Activated CD8-positive, alpha-beta T cell treated with anti-CD3 and anti-CD28 coated beads, Interleukin-2, amount 10 ng/mL, durations not matched to agents 7 days and 5 days (primary cell): ENCODE data around the gene TXNRD2. TPM values are rescaled to one million over a fixed set of nuclear protein-coding genes. Genes with fewer than 3 reads are reported as not detected.
"Not testable (repeated sequence)": the region's sequence is repeated elsewhere in the genome, so short reads cannot be mapped to it uniquely, and the experiment has no call there.

ENCODE experiments used
- ATAC-seq: fragments of 150-1000 bp; cut with Tn5 transposase; one replicate; pipeline ENCODE4 v1.10.0; 2021; ENCODE audit warnings: moderate library complexity
- CTCF ChIA-PET: fragments of 350-600 bp; sonication (Branson Sonifier 250); formaldehyde crosslinking; loops from one replicate; lab custom pipeline; 2021; ENCODE audit warnings: antibody characterized with exemption; lab: Charles Lee
- POLR2A ChIA-PET: fragments of 350-600 bp; sonication (Branson Sonifier 250); formaldehyde crosslinking; loops from one replicate; lab custom pipeline; 2021; ENCODE audit warnings: antibody characterized with exemption; lab: Charles Lee
- DNase-seq: peaks from one replicate; pipeline ENCODE4 v3.0.0-alpha.2; 2020
- H3K27ac Mint-ChIP-seq: one replicate; pipeline ENCODE4 v1.8.0; 2021; ENCODE audit warnings: mild to moderate bottlenecking, mixed read lengths
- H3K27me3 Mint-ChIP-seq: one replicate; pipeline ENCODE4 v1.8.0; 2021; ENCODE audit warnings: low read depth, mixed read lengths
- H3K36me3 Mint-ChIP-seq: one replicate; pipeline ENCODE4 v1.8.0; 2021; ENCODE audit warnings: low read depth, mixed read lengths
- H3K4me1 Mint-ChIP-seq: one replicate; pipeline ENCODE4 v1.8.0; 2021; ENCODE audit warnings: low read depth, mixed read lengths
- H3K4me3 Mint-ChIP-seq: one replicate; pipeline ENCODE4 v1.8.0; 2021; ENCODE audit warnings: mild to moderate bottlenecking, mixed read lengths
- H3K9me3 Mint-ChIP-seq: one replicate; pipeline ENCODE4 v1.8.0; 2022; ENCODE audit warnings: mixed read lengths; ENCODE audit not compliant: insufficient read depth
- total RNA-seq, 2 experiments: library from RNA; stranded (reverse); gene quantifications; one replicate each; pipeline ENCODE4 v1.2.3, GENCODE V29; 2021

Gene TXNRD2
- total RNA-seq, 2 experiments from 2014 or later, result 16.1 to 19.3 TPM

DNA sequence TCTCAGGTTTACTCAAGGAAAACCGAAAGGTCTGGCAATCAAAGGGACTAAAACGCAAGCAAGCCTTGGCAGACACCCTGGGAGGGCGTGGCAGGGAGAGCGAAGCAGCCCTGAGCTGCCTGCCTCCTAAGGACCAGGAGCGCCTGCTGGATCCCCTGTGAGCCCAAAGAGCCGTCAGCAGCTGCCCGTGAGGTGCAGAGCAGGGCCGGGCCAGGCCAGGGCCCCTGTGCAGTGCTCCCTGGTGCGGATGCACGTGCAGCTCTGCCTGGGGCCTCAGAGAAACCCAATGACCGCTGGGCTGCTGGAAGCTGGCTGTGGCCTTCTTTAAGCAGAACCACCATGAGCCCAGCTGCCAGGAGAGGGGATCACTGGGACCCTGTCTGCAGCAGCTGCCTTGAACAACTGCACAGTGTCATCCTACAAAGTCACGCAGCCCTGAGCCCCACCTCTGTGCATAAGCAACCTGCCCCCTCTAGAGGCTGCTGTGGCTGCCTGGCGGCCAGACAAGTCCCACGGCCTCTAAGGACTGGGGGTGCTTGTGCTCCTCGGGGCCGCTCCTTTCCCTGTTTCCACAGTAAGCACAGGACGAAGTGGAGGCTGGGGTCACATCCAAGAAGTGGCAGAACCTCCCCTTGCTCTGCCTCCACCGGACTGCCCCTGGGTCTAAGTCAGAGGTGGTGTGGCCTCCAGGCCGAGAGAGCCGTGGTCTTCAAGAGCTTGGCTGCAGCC is 29.2 kb downstream of the TXNRD2 start:
- ChIA-PET CTCF (interaction anchor here (0.7 to 4.8 kb wide), 4 partner anchors 13 to 239 kb away, joined by 3 to 115 read pairs (median 12); no protein-coding TSS in a partner anchor), POLR2A (no interaction called here)
- Mint-ChIP-seq H3K4me1 (no peaks in the 10 kb centered on the region), H3K4me3 (no peak overlapping the region), H3K27ac (no peak overlapping the region), H3K36me3 (peaks cover 19% of the 10 kb centered on the region), H3K27me3 (no peaks in the 10 kb centered on the region), H3K9me3 (no peaks in the 10 kb centered on the region)
- no peak for DNase-seq
- no peak for ATAC-seq

DNA sequence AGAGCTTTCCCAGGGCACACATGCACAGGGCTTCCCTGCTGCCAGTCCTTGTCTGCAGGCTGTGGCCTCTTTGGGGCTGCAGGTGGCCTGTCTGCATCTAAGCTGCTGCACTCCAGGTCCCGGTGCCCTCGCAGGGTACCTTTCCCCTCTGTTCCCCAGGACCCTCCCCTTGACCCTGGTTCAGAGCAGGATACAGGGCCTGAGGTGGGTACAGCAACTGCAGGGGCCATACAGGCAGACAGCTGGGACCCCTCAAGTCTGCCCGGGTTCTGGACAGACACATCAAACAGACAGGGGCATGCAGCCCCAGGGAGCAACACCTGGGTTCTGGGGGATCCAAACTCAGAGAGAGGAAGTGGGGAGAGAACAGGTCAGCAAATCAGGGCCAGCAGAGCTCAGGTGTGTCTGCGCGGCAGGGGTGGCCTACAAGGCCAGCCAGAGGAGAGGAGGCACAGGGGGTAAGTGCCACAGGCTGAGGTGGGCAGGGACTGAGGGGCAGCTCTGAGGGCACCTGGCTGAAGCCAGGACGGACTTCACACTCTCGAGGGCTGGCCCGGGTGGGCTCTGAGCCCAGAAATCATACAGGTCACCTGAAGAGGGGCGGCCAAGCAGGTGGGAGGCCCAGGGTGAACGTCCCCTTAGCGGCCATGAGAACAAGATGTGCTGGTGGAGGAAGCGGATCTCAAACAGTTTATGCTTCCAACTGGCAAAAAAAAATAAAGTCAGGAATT is 29.9 kb downstream of the TXNRD2 start:
- no peak for ATAC-seq
- DNase-seq, result no peak
- Mint-ChIP-seq H3K27ac (no peak overlapping the region), H3K36me3 (peaks cover 19% of the 10 kb centered on the region), H3K27me3 (no peaks in the 10 kb centered on the region), H3K9me3 (no peaks in the 10 kb centered on the region), H3K4me1 (no peaks in the 10 kb centered on the region), H3K4me3 (no peak overlapping the region)
- CTCF ChIA-PET, result interaction anchor here (0.7 to 4.8 kb wide), 6 partner anchors 15 to 238 kb away, joined by 4 to 115 read pairs (median 16); no protein-coding TSS in a partner anchor
- POLR2A ChIA-PET, result no interaction called here

DNA sequence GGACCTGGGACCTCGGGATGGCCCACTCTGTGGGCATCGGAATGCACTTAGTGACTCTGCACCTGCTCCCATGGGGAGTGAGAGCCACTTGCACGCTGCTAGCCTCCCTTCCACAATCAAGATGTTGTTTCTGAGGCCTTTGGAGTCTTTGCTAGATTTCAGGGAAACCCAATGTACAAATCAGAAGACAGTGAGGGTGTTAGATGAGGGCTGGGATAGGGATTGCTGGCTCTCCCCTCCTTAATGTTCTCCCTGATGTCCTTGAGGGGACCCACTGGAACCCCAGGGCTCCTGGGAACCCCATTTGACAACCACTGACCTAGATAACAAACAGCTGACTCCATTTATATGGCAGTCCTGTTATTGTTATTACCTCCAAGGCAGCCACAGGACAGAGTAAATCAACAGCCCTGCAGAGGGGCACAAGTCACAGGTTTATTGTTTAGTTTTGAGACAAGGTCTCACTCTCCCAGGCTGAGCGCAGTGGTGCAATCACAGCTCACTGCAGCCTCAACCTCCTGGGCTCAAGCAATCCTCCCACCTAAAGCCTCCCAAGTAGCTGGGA is 31.4 kb downstream of the TXNRD2 start:
- peaks cover 19% of the 10 kb centered on the region for H3K36me3 Mint-ChIP-seq

DNA sequence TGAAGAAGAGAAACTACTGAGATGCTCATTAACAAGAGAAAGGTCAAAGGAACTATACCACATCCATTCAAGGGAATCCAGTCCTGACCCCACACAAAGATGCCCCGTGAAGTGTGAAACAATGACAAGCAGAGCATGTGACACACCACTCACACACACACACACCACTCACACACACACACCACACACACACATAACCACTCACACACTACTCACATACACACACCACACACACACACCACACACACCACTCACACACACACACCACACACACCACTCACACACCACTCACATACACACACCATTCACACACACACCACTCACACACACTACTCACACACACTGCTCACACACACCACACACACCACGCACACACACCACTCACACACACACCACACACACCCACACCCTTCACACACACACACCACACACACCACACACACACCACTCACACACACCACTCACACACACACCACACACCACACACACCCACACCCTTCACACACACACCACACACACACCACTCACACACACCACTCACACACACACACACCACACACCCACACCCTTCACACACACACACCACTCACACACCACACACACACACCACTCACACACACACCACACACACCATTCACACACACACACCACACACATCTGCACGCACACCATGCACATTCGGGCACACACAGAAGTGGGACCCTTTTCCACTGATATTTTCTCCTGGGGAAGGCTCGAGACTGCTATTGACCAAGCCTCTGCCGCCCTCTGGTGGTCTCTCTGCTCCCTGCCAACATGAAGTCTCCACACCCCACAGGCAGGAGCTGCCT is 32.1 kb downstream of the TXNRD2 start:
- H3K4me1 Mint-ChIP-seq, result no peaks in the 10 kb centered on the region
- no peak overlapping the region for H3K4me3 Mint-ChIP-seq
- POLR2A ChIA-PET, result interaction anchor here (1.0 kb wide), 1 partner anchor 66 kb away, joined by 3 read pairs; no protein-coding TSS in a partner anchor
- H3K27ac Mint-ChIP-seq, result peak overlapping the region; percentile 12
- no peaks in the 10 kb centered on the region for H3K9me3 Mint-ChIP-seq
- DNase-seq, result peak; percentile 88
- peak; percentile 87 for ATAC-seq
- peaks cover 16% of the 10 kb centered on the region for H3K36me3 Mint-ChIP-seq
- no peaks in the 10 kb centered on the region for H3K27me3 Mint-ChIP-seq
- CTCF ChIA-PET, result interaction anchor here (0.5 to 4.8 kb wide), 32 partner anchors 9 to 225 kb away, joined by 3 to 115 read pairs (median 4); partner anchors contain the start of gene GP1BB

More for the DNA sequence above, 31.4 kb downstream of the TXNRD2 start:
- CTCF ChIA-PET, result interaction anchor here (0.5 to 4.8 kb wide), 32 partner anchors 8 to 226 kb away, joined by 3 to 115 read pairs (median 4); partner anchors contain the start of gene GP1BB
- no peaks in the 10 kb centered on the region for H3K27me3 Mint-ChIP-seq
- no peak for DNase-seq
- no peaks in the 10 kb centered on the region for H3K4me1 Mint-ChIP-seq
- no peaks in the 10 kb centered on the region for H3K9me3 Mint-ChIP-seq
- peak overlapping the region; percentile 12 for H3K27ac Mint-ChIP-seq
- POLR2A ChIA-PET, result interaction anchor here (1.0 kb wide), 1 partner anchor 66 kb away, joined by 3 read pairs; no protein-coding TSS in a partner anchor
- H3K4me3 Mint-ChIP-seq, result no peak overlapping the region
- no peak for ATAC-seq

DNA sequence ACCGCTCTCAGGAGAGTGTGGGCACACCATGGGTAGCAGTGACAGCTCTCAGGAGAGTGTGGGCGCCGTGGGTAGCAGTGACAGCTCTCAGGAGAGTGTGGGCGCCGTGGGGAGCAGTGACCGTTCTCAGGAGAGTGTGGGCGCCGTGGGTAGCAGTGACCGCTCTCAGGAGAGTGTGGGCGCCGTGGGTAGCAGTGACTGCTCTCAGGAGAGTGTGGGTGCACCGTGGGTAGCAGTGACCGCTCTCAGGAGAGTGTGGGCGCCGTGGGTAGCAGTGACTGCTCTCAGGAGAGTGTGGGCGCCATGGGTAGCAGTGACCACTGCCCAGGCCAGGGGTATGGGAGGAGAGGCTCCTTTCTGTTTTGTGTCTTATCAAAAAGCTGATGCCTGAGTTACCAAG is 33.7 kb downstream of the TXNRD2 start:
- H3K9me3 Mint-ChIP-seq, H3K4me1 Mint-ChIP-seq, H3K36me3 Mint-ChIP-seq, CTCF ChIA-PET, POLR2A ChIA-PET, DNase-seq, H3K4me3 Mint-ChIP-seq, ATAC-seq, H3K27me3 Mint-ChIP-seq, H3K27ac Mint-ChIP-seq: not testable (repeated sequence)

DNA sequence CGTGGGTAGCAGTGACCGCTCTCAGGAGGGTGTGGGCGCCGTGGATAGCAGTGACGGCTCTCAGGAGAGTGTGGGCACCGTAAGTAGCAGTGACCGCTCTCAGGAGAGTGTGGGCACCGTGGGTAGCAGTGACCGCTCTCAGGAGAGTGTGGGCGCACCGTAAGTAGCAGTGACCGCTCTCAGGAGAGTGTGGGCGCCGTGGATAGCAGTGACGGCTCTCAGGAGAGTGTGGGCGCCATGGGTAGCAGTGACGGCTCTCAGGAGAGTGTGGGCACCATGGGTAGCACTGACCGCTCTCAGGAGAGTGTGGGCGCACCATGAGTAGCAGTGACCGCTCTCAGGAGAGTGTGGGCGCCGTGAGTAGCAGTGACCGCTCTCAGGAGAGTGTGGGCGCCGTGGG is 34.8 kb downstream of the TXNRD2 start:
- H3K36me3 Mint-ChIP-seq, result not testable (repeated sequence)

DNA sequence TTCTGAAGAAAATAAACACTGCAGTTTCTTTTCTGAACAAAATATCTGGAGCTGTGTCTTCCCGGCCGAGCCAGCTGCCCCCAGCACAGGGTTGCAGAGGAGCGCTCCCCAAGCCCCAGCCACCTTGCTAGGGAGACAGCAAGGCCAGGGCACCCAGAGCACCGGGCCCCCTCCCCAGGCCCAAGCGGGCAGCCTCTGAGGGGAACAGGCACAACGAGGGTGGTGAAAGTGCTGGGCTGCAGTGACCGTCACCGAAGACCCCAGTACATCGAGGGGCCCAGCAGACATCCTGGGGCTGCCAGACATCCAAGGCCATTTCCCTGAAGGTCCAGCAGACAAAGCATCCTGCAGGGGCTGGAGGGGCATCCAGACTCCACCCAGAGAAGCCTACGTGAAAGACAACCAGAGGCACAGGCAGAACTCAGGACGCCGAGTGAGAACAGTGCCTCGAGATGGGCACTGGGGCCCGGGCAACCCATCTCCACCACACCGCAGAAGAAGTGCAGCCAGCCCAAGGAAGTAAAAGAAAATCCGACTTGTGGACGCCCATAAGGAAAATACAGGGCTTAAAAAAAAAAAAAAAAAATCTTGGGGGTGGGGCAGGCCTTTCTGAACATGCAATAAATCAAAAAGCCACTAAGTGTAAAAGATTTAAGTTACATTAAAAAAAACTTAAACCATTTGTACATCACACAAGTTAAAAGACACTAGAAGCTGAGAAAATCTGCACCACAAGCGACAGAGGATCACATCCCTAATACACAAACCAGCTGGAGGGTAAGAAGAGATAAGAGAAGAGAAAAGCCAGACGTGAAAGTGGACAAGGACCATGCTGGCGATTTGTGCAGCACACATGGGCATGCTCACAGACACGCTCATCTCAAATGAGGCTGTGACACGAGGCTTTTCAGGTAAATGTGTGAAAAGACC is 36.0 kb downstream of the TXNRD2 start:
- no peaks in the 10 kb centered on the region for H3K27me3 Mint-ChIP-seq
- no peaks in the 10 kb centered on the region for H3K4me1 Mint-ChIP-seq
- H3K9me3 Mint-ChIP-seq, result no peaks in the 10 kb centered on the region
- DNase-seq (no peak), ATAC-seq (no peak)
- no peaks in the 10 kb centered on the region for H3K36me3 Mint-ChIP-seq
- H3K27ac Mint-ChIP-seq, result no peak overlapping the region
- POLR2A ChIA-PET, result no interaction called here
- CTCF ChIA-PET, result interaction anchor here (1.1 to 2.8 kb wide), 2 partner anchors 8 to 175 kb away, joined by 3 to 15 read pairs; no protein-coding TSS in a partner anchor
- no peak overlapping the region for H3K4me3 Mint-ChIP-seq

More for the DNA sequence above, 34.8 kb downstream of the TXNRD2 start:
- H3K4me3 Mint-ChIP-seq, H3K9me3 Mint-ChIP-seq, DNase-seq, H3K4me1 Mint-ChIP-seq, ATAC-seq, POLR2A ChIA-PET, H3K27me3 Mint-ChIP-seq, H3K27ac Mint-ChIP-seq: not testable (repeated sequence)
- CTCF ChIA-PET, result interaction anchor here (2.8 kb wide), 1 partner anchor 176 kb away, joined by 15 read pairs; no protein-coding TSS in a partner anchor

DNA sequence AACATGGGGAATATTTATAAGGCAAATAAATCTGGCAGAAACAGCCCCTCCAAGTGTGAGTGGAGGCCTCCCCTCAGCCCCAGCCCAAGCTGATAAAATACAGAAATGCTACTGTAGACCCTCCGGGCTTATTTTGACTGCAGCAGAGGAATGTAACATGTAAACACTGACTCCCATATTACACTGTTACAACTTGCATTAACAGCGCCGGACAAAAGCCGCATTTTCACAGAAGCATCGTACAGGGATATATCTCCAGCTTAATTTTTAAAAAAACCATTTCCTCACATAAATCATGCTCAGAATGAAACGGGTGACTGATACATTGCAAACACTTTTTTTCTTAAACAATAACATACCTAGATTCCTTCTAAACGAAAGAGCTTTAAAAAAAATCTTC is 36.7 kb downstream of the TXNRD2 start:
- H3K4me1 Mint-ChIP-seq, result no peaks in the 10 kb centered on the region
- no peak overlapping the region for H3K27ac Mint-ChIP-seq
- ChIA-PET POLR2A (no interaction called here), CTCF (interaction anchor here (1.1 to 2.8 kb wide), 2 partner anchors 9 to 174 kb away, joined by 3 to 15 read pairs; no protein-coding TSS in a partner anchor)
- H3K36me3 Mint-ChIP-seq, result no peaks in the 10 kb centered on the region
- H3K27me3 Mint-ChIP-seq, result no peaks in the 10 kb centered on the region
- H3K4me3 Mint-ChIP-seq, result no peak overlapping the region
- no peaks in the 10 kb centered on the region for H3K9me3 Mint-ChIP-seq
- no peak for ATAC-seq
- DNase-seq, result no peak

DNA sequence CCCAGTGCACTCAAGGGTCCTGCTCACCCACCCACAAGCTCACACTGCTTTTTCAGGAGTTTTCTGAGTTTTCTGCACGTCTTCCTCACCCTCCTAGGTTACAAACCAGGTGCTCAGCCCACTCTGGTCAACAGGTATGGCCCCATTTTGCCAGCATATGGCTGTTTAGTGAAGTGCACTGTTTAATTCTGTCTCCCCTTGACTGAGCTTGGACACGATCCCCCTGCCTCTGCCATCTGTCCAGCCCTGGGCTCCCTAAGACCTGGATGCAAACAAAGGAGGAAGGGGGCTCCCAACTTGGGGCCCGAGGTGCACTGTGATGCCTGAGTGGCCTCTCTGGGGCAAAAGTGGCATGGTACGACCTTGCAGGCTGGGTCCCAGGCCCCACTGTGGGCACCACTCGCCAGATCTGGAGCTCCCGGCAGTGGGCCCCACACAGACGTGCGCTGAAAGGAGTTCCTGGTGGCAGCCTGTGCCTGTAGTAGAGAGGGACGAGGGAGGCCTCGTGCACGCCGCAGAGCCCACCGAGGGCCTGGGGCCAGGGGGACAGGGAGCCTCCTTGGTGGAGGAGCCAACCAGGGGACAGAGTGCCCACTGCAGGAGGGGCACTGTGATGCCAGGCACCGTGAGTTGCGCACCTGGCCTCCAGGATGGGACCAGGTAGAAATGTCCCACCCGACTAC is 37.3 kb downstream of the TXNRD2 start:
- DNase-seq, result no peak
- Mint-ChIP-seq H3K4me1 (no peaks in the 10 kb centered on the region), H3K36me3 (no peaks in the 10 kb centered on the region), H3K4me3 (no peak overlapping the region), H3K27me3 (no peaks in the 10 kb centered on the region), H3K9me3 (no peaks in the 10 kb centered on the region), H3K27ac (no peak overlapping the region)
- CTCF ChIA-PET, result interaction anchor here (1.1 to 2.8 kb wide), 2 partner anchors 9 to 174 kb away, joined by 3 to 15 read pairs; no protein-coding TSS in a partner anchor
- POLR2A ChIA-PET, result no interaction called here
- no peak for ATAC-seq

DNA sequence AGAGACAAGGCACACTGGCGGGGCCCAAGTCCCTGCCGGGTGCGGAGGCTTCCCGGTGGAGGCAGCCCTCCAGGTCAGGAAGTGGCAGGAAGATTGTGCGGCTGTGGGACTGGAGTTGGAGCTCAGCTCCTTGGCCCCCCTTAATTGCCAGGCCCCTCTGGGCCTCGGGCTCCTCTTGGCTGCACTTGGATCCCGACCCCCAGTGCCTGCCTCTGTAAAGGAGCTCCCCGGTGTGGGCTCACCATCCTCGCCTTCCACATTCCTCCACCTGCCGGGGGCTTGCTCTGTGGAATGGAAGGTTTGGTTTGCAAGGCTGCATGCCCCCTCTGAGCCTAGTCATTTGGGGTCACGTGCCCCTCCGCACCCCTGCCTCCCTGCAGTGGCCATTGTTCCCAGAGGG is 38.1 kb downstream of the TXNRD2 start:
- H3K4me3 Mint-ChIP-seq, result no peak overlapping the region
- POLR2A ChIA-PET, result no interaction called here
- no peak overlapping the region for H3K27ac Mint-ChIP-seq
- DNase-seq (no peak), ATAC-seq (no peak)
- no peaks in the 10 kb centered on the region for H3K36me3 Mint-ChIP-seq
- no peaks in the 10 kb centered on the region for H3K9me3 Mint-ChIP-seq
- no peaks in the 10 kb centered on the region for H3K27me3 Mint-ChIP-seq
- CTCF ChIA-PET, result no interaction called here
- H3K4me1 Mint-ChIP-seq, result no peaks in the 10 kb centered on the region
